Measurements from ENCODE around the gene IL9R.

IL9R gene, protein sequence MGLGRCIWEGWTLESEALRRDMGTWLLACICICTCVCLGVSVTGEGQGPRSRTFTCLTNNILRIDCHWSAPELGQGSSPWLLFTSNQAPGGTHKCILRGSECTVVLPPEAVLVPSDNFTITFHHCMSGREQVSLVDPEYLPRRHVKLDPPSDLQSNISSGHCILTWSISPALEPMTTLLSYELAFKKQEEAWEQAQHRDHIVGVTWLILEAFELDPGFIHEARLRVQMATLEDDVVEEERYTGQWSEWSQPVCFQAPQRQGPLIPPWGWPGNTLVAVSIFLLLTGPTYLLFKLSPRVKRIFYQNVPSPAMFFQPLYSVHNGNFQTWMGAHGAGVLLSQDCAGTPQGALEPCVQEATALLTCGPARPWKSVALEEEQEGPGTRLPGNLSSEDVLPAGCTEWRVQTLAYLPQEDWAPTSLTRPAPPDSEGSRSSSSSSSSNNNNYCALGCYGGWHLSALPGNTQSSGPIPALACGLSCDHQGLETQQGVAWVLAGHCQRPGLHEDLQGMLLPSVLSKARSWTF

DNA sequence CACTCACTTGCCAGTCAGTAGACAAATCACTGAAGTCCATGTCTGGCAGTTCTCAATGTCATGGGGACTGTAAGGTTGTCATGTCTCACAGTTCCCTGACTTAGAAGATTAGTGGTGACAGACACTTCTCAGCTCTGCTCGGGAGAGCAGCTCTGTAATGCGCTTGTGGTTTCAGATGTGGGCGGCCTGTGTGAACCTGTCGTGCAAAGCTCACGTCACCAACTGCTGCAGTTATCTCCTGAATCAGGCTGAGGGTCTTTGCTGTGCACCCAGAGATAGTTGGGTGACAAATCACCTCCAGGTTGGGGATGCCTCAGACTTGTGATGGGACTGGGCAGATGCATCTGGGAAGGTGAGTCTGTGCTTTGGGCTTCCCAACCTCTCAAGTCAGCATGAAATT lies at the start of gene IL9R:
TSS of gene IL9R (plus strand) at position 261 of the 400 bp plus-strand sequence. CDS start at position 325, 64 bp downstream.
- H3K9me2 ChIP-seq (replicated peaks; ENCODE audit: low read depth, low read length) = no peaks in the 10 kb centered on the region
- H3F3A ChIP-seq (ENCODE audit: low read depth) = no peaks in the 10 kb centered on the region; the same call in 1 of the 2 replicates
- no peaks in the 10 kb centered on the region for H3K36me3 ChIP-seq (ENCODE audit: insufficient read depth, low read length)
- TF ChIP-seq EZH2phosphoT487 (IDR thresholded peaks at IDR 0.05; ENCODE audit: borderline replicate concordance) = no peak
- TF ChIP-seq, protein P1, sequence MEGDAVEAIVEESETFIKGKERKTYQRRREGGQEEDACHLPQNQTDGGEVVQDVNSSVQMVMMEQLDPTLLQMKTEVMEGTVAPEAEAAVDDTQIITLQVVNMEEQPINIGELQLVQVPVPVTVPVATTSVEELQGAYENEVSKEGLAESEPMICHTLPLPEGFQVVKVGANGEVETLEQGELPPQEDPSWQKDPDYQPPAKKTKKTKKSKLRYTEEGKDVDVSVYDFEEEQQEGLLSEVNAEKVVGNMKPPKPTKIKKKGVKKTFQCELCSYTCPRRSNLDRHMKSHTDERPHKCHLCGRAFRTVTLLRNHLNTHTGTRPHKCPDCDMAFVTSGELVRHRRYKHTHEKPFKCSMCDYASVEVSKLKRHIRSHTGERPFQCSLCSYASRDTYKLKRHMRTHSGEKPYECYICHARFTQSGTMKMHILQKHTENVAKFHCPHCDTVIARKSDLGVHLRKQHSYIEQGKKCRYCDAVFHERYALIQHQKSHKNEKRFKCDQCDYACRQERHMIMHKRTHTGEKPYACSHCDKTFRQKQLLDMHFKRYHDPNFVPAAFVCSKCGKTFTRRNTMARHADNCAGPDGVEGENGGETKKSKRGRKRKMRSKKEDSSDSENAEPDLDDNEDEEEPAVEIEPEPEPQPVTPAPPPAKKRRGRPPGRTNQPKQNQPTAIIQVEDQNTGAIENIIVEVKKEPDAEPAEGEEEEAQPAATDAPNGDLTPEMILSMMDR (conservative IDR thresholded peaks at IDR 0.05; ENCODE audit: low read length) = no peak
- no peak within 1 kb of the TSS for H2AFZ ChIP-seq (ENCODE audit: low read length)
- H3K27me3 ChIP-seq (ENCODE audit: insufficient read depth, low read length, poor library complexity, severe bottlenecking) = no peaks in the 10 kb centered on the region
- H4K20me1 ChIP-seq (ENCODE audit: insufficient read depth, low read length, poor library complexity, severe bottlenecking) = no peaks in the 10 kb centered on the region
- H3K4me1 ChIP-seq (ENCODE audit: insufficient read depth, low read length, poor library complexity, severe bottlenecking) = peaks cover 55% of the 10 kb centered on the region
- peak within 1 kb of the TSS; percentile 97 for H3K9ac ChIP-seq (ENCODE audit: low read depth, low read length, poor library complexity, severe bottlenecking)
- H3K4me3 ChIP-seq (ENCODE audit: low read length, poor library complexity, severe bottlenecking) = peak within 1 kb of the TSS; percentile 80
- peaks cover 34% of the 10 kb centered on the region for H3K79me2 ChIP-seq (ENCODE audit: insufficient read depth, low read length)
- no peaks in the 10 kb centered on the region for H3K9me3 ChIP-seq (ENCODE audit: insufficient read depth, low read depth, low read length)
- H3K4me2 ChIP-seq (ENCODE audit: low read depth, low read length, poor library complexity, severe bottlenecking) = peak within 1 kb of the TSS; percentile 95

DNA sequence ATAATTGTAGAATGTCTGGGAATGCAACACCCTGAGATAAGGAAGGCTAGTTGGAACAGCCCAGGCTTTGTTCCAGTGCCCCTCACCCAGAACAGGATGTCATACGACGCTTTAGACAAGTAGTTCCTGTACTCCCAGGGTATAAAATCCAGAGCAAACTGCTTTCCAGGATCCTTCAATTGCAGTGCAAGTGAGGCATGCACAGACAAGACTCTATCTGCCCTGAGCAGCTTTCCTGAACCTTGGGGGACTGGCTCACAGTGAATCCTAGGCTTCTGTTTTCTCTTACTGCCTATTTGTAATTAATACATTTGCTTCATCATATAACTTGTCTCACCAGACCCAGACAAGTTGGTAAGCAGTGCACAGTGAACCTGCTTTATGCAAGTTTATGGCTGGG lies 48.4 kb upstream of the IL9R start:
- Histone ChIP-seq H3K4me2 (ENCODE audit: low read depth, low read length, poor library complexity, severe bottlenecking) (no peak overlapping the region), H3K27me3 (ENCODE audit: insufficient read depth, low read length, poor library complexity, severe bottlenecking) (no peaks in the 10 kb centered on the region), H3K9me2 (replicated peaks; ENCODE audit: low read depth, low read length) (no peaks in the 10 kb centered on the region), H3K79me2 (ENCODE audit: insufficient read depth, low read length) (no peaks in the 10 kb centered on the region), H3K4me1 (ENCODE audit: insufficient read depth, low read length, poor library complexity, severe bottlenecking) (no peaks in the 10 kb centered on the region), H4K20me1 (ENCODE audit: insufficient read depth, low read length, poor library complexity, severe bottlenecking) (no peaks in the 10 kb centered on the region), H3K4me3 (ENCODE audit: low read length, poor library complexity, severe bottlenecking) (no peak overlapping the region), H3K9ac (ENCODE audit: low read depth, low read length, poor library complexity, severe bottlenecking) (no peak overlapping the region), H3K9me3 (ENCODE audit: insufficient read depth, low read depth, low read length) (no peaks in the 10 kb centered on the region), H3K36me3 (ENCODE audit: insufficient read depth, low read length) (peaks cover 8% of the 10 kb centered on the region; the same call in 1 of the 2 replicates), H3F3A (ENCODE audit: low read depth) (no peaks in the 10 kb centered on the region), H2AFZ (ENCODE audit: low read length) (no peak overlapping the region)
- TF ChIP-seq, protein P1 (conservative IDR thresholded peaks at IDR 0.05; ENCODE audit: low read length) = no peak
- no peak for TF ChIP-seq EZH2phosphoT487 (IDR thresholded peaks at IDR 0.05; ENCODE audit: borderline replicate concordance)

DNA sequence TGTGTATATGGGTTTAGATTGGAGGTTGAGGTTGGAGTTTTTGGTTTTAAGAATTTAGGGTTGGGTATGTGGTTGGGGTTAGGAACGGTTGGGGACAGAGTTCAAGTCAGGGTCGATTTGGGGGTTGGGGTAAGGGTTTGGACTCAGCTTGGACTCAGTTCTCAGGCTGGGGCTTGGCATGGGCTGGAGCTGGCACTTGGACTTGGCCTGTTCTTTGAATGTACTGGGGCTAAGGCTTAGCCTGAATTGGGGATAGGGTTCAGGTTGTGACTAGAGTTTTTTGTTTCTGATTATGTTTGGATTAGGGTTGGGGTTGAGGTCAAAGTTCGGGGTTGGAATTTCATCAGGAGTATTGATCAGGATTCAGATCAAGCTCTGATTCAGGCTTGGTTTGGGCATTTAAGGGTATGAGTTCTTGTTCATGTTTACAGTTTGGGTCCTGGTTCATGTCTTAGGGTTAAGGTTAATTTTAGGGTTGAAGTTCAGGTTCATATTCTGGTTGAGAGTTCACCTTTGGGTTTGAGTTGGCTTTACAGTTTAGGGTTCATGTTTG lies 46.2 kb upstream of the IL9R start:
- TF ChIP-seq, protein P1 (conservative IDR thresholded peaks at IDR 0.05; ENCODE audit: low read length) = no peak
- no peak for TF ChIP-seq EZH2phosphoT487 (IDR thresholded peaks at IDR 0.05; ENCODE audit: borderline replicate concordance)
- H3K9me3 ChIP-seq (ENCODE audit: insufficient read depth, low read depth, low read length) = no peaks in the 10 kb centered on the region
- no peak overlapping the region for H3K9ac ChIP-seq (ENCODE audit: low read depth, low read length, poor library complexity, severe bottlenecking)
- H3K4me3 ChIP-seq (ENCODE audit: low read length, poor library complexity, severe bottlenecking) = no peak overlapping the region
- no peaks in the 10 kb centered on the region for H3F3A ChIP-seq (ENCODE audit: low read depth)
- H4K20me1 ChIP-seq (ENCODE audit: insufficient read depth, low read length, poor library complexity, severe bottlenecking) = no peaks in the 10 kb centered on the region
- H3K9me2 ChIP-seq (replicated peaks; ENCODE audit: low read depth, low read length) = no peaks in the 10 kb centered on the region
- no peaks in the 10 kb centered on the region for H3K36me3 ChIP-seq (ENCODE audit: insufficient read depth, low read length)
- H3K4me1 ChIP-seq (ENCODE audit: insufficient read depth, low read length, poor library complexity, severe bottlenecking) = no peaks in the 10 kb centered on the region
- no peak overlapping the region for H3K4me2 ChIP-seq (ENCODE audit: low read depth, low read length, poor library complexity, severe bottlenecking)
- no peak overlapping the region for H2AFZ ChIP-seq (ENCODE audit: low read length)
- no peaks in the 10 kb centered on the region for H3K27me3 ChIP-seq (ENCODE audit: insufficient read depth, low read length, poor library complexity, severe bottlenecking)
- no peaks in the 10 kb centered on the region for H3K79me2 ChIP-seq (ENCODE audit: insufficient read depth, low read length)
